ENCODE data around the gene TIMP1. TPM values are rescaled to one million over a fixed set of nuclear protein-coding genes. Genes with fewer than 3 reads are reported as not detected.

Gene TIMP1
- total RNA-seq, 2 donors from 2014 or later: 84.1 to 93.0 TPM

DNA sequence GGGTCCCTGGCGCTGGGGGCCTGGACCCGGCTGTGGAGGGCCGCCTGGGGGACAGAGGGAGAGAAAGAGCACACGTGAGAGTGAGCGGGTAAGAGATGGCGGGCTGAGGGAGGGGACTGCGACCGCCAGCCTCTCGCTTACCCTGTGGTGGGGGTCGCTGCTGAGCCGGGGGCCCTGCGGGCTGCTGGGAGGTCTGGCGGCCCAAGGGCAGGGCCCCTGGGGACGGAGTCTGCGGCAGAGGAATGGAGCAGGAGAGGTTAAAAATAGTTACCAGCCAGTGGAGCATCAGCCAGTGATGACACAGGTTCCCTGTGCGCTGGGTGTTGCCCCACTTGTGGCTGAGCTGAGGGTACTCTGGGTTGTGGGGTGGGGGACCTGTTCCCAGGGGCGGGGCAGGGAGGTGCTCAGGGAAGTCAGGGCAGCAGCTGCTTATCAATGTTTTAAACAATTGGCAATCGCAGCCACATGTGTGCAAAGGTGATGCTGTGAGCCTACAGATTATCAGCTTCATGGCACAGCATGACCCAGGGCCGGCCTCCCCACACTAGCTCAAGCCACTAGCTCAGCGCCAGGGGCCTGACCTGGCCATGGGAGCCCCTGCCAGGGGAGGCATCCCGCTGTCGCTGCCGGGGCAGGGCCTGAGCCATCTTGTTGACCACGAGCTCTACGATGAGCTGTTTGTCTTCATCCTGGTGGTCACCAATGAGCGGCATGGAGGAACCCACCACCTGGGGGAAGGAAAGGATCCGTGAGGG is 7.5 kb upstream of the TIMP1 start:
- Histone ChIP-seq H3K9me3 (no peaks in the 10 kb centered on the region), H3K4me3 (peak overlapping the region; percentile 25), H3K4me1 (no peaks in the 10 kb centered on the region), H3K27ac (no peak overlapping the region), H3K9ac (ENCODE audit: low read depth in 2 of 2, low read length in 2 of 2) (peak overlapping the region in 1 of 2 donors; percentile 26), H3K27me3 (no peaks in the 10 kb centered on the region), H3K36me3 (no peaks in the 10 kb centered on the region)
- TF ChIP-seq, protein P1, sequence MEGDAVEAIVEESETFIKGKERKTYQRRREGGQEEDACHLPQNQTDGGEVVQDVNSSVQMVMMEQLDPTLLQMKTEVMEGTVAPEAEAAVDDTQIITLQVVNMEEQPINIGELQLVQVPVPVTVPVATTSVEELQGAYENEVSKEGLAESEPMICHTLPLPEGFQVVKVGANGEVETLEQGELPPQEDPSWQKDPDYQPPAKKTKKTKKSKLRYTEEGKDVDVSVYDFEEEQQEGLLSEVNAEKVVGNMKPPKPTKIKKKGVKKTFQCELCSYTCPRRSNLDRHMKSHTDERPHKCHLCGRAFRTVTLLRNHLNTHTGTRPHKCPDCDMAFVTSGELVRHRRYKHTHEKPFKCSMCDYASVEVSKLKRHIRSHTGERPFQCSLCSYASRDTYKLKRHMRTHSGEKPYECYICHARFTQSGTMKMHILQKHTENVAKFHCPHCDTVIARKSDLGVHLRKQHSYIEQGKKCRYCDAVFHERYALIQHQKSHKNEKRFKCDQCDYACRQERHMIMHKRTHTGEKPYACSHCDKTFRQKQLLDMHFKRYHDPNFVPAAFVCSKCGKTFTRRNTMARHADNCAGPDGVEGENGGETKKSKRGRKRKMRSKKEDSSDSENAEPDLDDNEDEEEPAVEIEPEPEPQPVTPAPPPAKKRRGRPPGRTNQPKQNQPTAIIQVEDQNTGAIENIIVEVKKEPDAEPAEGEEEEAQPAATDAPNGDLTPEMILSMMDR (IDR thresholded peaks at IDR 0.05): no peak
- intact Hi-C loops (cut with DNase I): no loop called here
- DNase-seq: no peak

DNA sequence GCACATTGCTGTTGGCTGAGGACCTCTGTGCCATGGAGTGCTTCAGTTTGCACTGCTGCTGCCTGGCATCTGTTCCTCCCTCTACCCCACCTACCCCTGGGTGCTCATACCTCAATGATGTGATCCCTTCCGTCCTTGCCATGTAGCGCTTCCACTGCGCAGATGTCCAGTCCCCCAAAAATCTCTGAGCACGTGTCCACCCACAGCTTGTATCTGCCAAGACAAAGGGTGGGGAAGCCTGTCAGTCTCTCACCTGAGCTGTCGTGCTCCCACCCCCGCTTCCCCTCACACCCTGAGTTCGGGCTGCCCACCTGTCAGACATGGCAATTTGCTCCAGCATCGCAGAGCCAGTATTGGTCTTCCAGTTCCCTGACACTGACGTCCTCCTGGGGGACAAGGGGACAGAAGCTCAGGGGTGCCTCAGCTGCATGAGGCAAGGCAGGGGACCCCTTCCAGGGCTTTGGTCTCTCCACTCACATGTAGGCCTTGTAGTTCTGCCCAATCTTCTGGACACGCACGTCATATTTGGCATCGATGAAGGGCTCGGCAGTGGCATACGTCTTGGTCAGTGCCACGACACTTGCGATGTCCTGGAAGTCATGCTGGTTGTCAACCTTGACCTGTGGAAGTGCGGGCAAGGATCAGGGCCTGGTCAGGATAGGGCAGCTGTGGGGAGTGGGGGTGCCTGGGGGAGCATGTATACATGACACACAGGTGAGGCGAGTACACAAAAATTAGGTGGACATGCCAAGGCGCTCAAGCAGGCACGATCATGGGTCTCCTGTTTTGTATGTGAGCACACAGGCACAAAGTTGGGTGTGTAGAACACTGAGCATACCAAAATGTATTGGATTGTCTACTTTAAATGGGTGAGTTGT is 6.0 kb upstream of the TIMP1 start:
- Histone ChIP-seq H3K27me3 (no peaks in the 10 kb centered on the region), H3K9ac (ENCODE audit: low read depth in 2 of 2, low read length in 2 of 2) (no peak overlapping the region), H3K27ac (no peak overlapping the region), H3K4me3 (no peak overlapping the region), H3K4me1 (no peaks in the 10 kb centered on the region), H3K9me3 (no peaks in the 10 kb centered on the region), H3K36me3 (no peaks in the 10 kb centered on the region)
- DNase-seq: peak; percentile 12
- TF ChIP-seq, protein P1 (IDR thresholded peaks at IDR 0.05): no peak
- intact Hi-C loops (cut with DNase I): no loop called here

DNA sequence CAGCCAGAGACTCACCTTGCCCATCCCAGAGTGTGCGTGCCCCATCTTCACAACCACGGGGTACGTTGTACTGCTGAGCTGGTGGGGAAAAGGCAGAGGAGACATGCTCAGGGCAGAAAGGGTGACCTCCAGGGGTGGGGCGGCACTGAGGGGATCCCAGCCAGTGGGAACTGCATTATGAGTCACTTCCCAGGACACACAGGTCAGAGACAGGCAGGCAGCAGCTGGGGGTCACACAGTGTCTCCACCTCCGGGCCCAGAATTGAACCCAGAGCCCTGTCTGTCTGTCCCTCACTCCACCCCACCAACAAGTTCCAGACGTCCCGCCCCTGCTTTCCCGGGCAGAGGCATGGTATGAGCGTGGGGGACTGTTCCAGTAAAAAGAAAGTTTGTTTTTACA is 4.8 kb upstream of the TIMP1 start:
- no peaks in the 10 kb centered on the region for H3K4me1 ChIP-seq
- no peak for DNase-seq
- H3K4me3 ChIP-seq: no peak overlapping the region
- TF ChIP-seq, protein P1 (IDR thresholded peaks at IDR 0.05): no peak
- no peaks in the 10 kb centered on the region for H3K36me3 ChIP-seq
- no peaks in the 10 kb centered on the region for H3K27me3 ChIP-seq
- intact Hi-C loops (cut with DNase I): no loop called here
- no peaks in the 10 kb centered on the region for H3K9me3 ChIP-seq
- H3K27ac ChIP-seq: no peak overlapping the region
- H3K9ac ChIP-seq (ENCODE audit: low read depth in 2 of 2, low read length in 2 of 2): no peak overlapping the region

DNA sequence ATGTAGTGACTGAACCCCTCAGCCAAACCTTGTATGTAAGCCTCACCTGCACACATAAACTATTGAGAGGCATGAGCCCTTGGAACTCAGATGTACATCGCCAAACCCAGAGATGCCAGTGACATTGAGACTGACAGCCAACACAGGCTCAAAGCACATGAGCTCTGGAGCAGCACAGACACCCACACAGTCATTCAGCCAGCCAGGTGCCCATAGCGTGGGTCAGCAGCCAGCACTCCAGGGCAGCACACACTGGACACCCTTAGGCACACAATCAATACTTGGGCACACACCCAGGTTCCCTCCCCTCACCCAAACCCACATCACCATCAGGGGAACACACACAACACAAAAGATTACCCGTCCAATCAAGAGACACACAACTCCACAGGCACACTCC is 4.3 kb upstream of the TIMP1 start:
- Histone ChIP-seq H3K27ac (no peak overlapping the region), H3K27me3 (no peaks in the 10 kb centered on the region), H3K9ac (ENCODE audit: low read depth in 2 of 2, low read length in 2 of 2) (no peak overlapping the region), H3K9me3 (no peaks in the 10 kb centered on the region), H3K4me3 (no peak overlapping the region), H3K36me3 (no peaks in the 10 kb centered on the region), H3K4me1 (no peaks in the 10 kb centered on the region)
- DNase-seq: no peak
- intact Hi-C loops (cut with DNase I): no loop called here
- TF ChIP-seq, protein P1 (IDR thresholded peaks at IDR 0.05): no peak

DNA sequence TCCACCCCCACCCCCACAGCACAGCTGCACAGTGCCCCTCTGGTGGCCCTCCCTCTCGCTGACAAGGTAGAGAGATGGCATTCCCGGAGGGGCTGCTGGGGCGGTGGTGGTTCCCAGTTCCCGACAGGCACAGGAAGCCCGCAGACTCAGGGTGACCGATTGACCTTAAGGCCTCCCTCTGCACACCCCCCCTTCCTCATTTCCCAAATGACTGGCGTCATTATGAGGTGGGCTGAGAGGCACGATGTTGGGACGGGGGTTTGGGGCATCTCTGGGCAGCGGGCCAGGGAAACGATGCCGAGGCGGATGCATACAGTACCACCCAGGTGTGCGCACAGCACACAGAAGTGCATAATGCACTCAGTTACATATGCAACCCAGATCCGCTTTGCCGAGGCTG is 3.5 kb upstream of the TIMP1 start:
- Histone ChIP-seq H3K4me1 (no peaks in the 10 kb centered on the region), H3K36me3 (no peaks in the 10 kb centered on the region), H3K27me3 (no peaks in the 10 kb centered on the region), H3K4me3 (no peak overlapping the region), H3K9ac (ENCODE audit: low read depth in 2 of 2, low read length in 2 of 2) (no peak overlapping the region), H3K27ac (no peak overlapping the region), H3K9me3 (no peaks in the 10 kb centered on the region)
- intact Hi-C loops (cut with DNase I): no loop called here
- TF ChIP-seq, protein P1 (IDR thresholded peaks at IDR 0.05): no peak
- no peak for DNase-seq

Measured in colonic mucosa (tissue), 4 donors.